GM23338 (cell line): Measurements from ENCODE around the gene CEACAM19. TPM values are rescaled to one million over a fixed set of nuclear protein-coding genes. Genes with fewer than 3 reads are reported as not detected.

ENCODE experiments used
- ATAC-seq: fragments of 200-7000 bp; cut with Tn5 transposase; 3 replicates; pipeline ENCODE4 v1.9.1; 2020
- DNase-seq: peaks from one replicate; pipeline ENCODE4 v3.0.0-alpha.2; 2015; ENCODE audit warnings: low spot score
- H2AFZ ChIP-seq: fragments of 200-600 bp; sonication (generic); 2 replicates; pipeline ENCODE4 v1.8.0; 2016; ENCODE audit warnings: antibody characterized with exemption, mild to moderate bottlenecking, moderate library complexity
- H3F3A ChIP-seq: fragments of 200-600 bp; sonication (generic); replicated peaks from 2 replicates; pipeline ENCODE4 v1.8.0; 2017; ENCODE audit warnings: antibody characterized with exemption, mixed run types, low read depth
- H3K27ac ChIP-seq: fragments of 200-600 bp; sonication (generic); 2 replicates; pipeline ENCODE4 v1.6.1; 2016; ENCODE audit warnings: low read depth
- H3K27me3 ChIP-seq: fragments of 200-600 bp; sonication (generic); 2 replicates; pipeline ENCODE4 v1.8.0; 2016; ENCODE audit warnings: mild to moderate bottlenecking, mixed run types, moderate library complexity; ENCODE audit not compliant: insufficient read depth
- H3K36me3 ChIP-seq: fragments of 200-600 bp; sonication (generic); 2 replicates; pipeline ENCODE4 v1.8.0; 2016; ENCODE audit warnings: mild to moderate bottlenecking; ENCODE audit not compliant: insufficient read depth
- H3K4me1 ChIP-seq: fragments of 200-600 bp; sonication (generic); 2 replicates; pipeline ENCODE4 v1.8.0; 2016; ENCODE audit warnings: mild to moderate bottlenecking, moderate library complexity; ENCODE audit not compliant: insufficient read depth
- H3K4me2 ChIP-seq: fragments of 200-600 bp; sonication (generic); 2 replicates; pipeline ENCODE4 v1.7.1; 2017; ENCODE audit warnings: mixed run types
- H3K4me3 ChIP-seq: fragments of 200-600 bp; sonication (generic); 2 replicates; pipeline ENCODE4 v1.6.1; 2016; ENCODE audit warnings: mixed run types
- H3K79me2 ChIP-seq: fragments of 200-600 bp; sonication (generic); replicated peaks from 2 replicates; pipeline ENCODE4 v1.8.0; 2017; ENCODE audit warnings: mild to moderate bottlenecking; ENCODE audit not compliant: insufficient read depth
- H3K9me2 ChIP-seq: fragments of 200-600 bp; sonication (generic); 2 replicates; pipeline ENCODE4 v1.8.0; 2017; ENCODE audit not compliant: insufficient read depth
- H4K20me1 ChIP-seq: fragments of 200-600 bp; sonication (generic); replicated peaks from 2 replicates; pipeline ENCODE4 v1.8.0; 2017; ENCODE audit warnings: mild to moderate bottlenecking; ENCODE audit not compliant: insufficient read depth
- H3K27ac Mint-ChIP-seq: 2 replicates; pipeline ENCODE4 v1.8.0; 2020; ENCODE audit warnings: inconsistent platforms, mild to moderate bottlenecking, moderate library complexity, mixed read lengths
- H3K27me3 Mint-ChIP-seq: 3 replicates; pipeline ENCODE4 v1.8.0; 2022; ENCODE audit warnings: low read depth, mild to moderate bottlenecking, moderate library complexity, mixed read lengths, inconsistent platforms; ENCODE audit not compliant: insufficient read depth, poor library complexity
- H3K36me3 Mint-ChIP-seq: 3 replicates; pipeline ENCODE4 v1.8.0; 2021; ENCODE audit warnings: low read depth, mild to moderate bottlenecking, inconsistent platforms, moderate library complexity, mixed read lengths
- H3K4me1 Mint-ChIP-seq: 3 replicates; pipeline ENCODE4 v1.8.0; 2020; ENCODE audit warnings: mild to moderate bottlenecking, inconsistent platforms, mixed read lengths
- H3K4me3 Mint-ChIP-seq: 3 replicates; pipeline ENCODE4 v1.8.0; 2021; ENCODE audit warnings: moderate library complexity, mild to moderate bottlenecking, inconsistent platforms, mixed read lengths
- H3K9me3 Mint-ChIP-seq: 3 replicates; pipeline ENCODE4 v1.8.0; 2020; ENCODE audit warnings: moderate library complexity, mild to moderate bottlenecking, inconsistent platforms, mixed read lengths
- CREB1 ChIP-seq: fragments of 250-450 bp; sonication (Bioruptor Pico); IDR thresholded peaks from 2 replicates; pipeline ENCODE4 v1.5.0; 2020; ENCODE audit warnings: low read depth, mild to moderate bottlenecking, moderate library complexity
- EZH2 ChIP-seq: fragments of 200-600 bp; sonication (generic); IDR thresholded peaks from one replicate; pipeline ENCODE4 v1.8.0; 2017; ENCODE audit warnings: antibody characterized with exemption, mild to moderate bottlenecking, low read depth; ENCODE audit not compliant: unreplicated experiment
- EZH2phosphoT487 ChIP-seq: fragments of 200-600 bp; sonication (generic); IDR thresholded peaks from one replicate; pipeline ENCODE4 v1.8.1; 2018; ENCODE audit warnings: antibody characterized with exemption; ENCODE audit not compliant: unreplicated experiment
- JUNB ChIP-seq: IDR thresholded peaks from one replicate; pipeline ENCODE4 v1.6.1; 2016; ENCODE audit warnings: antibody characterized with exemption; ENCODE audit not compliant: unreplicated experiment
- NANOG ChIP-seq: IDR thresholded peaks from 2 replicates; pipeline ENCODE4 v1.6.1; 2016; ENCODE audit warnings: antibody characterized with exemption, borderline replicate concordance
- POLR2AphosphoS5 ChIP-seq: IDR thresholded peaks from 2 replicates; pipeline ENCODE4 v1.6.1; 2016; ENCODE audit warnings: antibody characterized with exemption, low read depth
- STAT1 ChIP-seq: IDR thresholded peaks from one replicate; pipeline ENCODE4 v1.6.1; 2016; ENCODE audit warnings: antibody characterized with exemption; ENCODE audit not compliant: unreplicated experiment
- ZNF114 ChIP-seq: fragments of 250-450 bp; sonication (Bioruptor Pico); IDR thresholded peaks from 2 replicates; pipeline ENCODE4 v1.5.0; 2020; ENCODE audit warnings: mild to moderate bottlenecking, moderate library complexity
- ZNF331 ChIP-seq: fragments of 250-450 bp; sonication (Bioruptor Pico); IDR thresholded peaks from 2 replicates; pipeline ENCODE4 v1.5.0; 2020; ENCODE audit warnings: low read depth, mild to moderate bottlenecking, moderate library complexity
- polyA plus RNA-seq: library from polyadenylated mRNA; unstranded; fragments of >200 nt; fragmentation: Nextera tagmentation; extraction: Ambion mirVana; gene quantifications from 2 replicates; pipeline ENCODE4 v1.2.1, GENCODE V29; 2016
- total RNA-seq: library from RNA; depleted of rRNA; stranded (reverse); fragments of >200 nt; shearing (Covaris generic); gene quantifications from 2 replicates; pipeline ENCODE4 v1.2.3, GENCODE V29; 2014
- TF ChIP-seq, protein P1 (sequence below): IDR thresholded peaks from 2 replicates; pipeline ENCODE4 v1.6.1; 2016; ENCODE audit warnings: antibody characterized with exemption
- TF ChIP-seq, protein P2 (sequence below), 2 experiments: fragments of 200-600 bp in 1 of 2; sonication (generic) in 1 of 2; conservative IDR thresholded peaks; 2 replicates each; pipeline versions ENCODE4 v1.5.1 to v1.6.1; 2016 to 2017; ENCODE audit warnings: antibody characterized with exemption in 2 of 2, low read depth in 2 of 2, mild to moderate bottlenecking in 2 of 2, moderate library complexity in 1 of 2
- TF ChIP-seq, protein P3 (sequence below): fragments of 250-450 bp; sonication (Bioruptor Pico); IDR thresholded peaks from 2 replicates; pipeline ENCODE4 v1.5.0; 2020; ENCODE audit warnings: mild to moderate bottlenecking, moderate library complexity

Gene CEACAM19
- total and polyA plus RNA-seq, 2 experiments from 2014 or later, result 0.38 to 0.76 TPM

DNA sequence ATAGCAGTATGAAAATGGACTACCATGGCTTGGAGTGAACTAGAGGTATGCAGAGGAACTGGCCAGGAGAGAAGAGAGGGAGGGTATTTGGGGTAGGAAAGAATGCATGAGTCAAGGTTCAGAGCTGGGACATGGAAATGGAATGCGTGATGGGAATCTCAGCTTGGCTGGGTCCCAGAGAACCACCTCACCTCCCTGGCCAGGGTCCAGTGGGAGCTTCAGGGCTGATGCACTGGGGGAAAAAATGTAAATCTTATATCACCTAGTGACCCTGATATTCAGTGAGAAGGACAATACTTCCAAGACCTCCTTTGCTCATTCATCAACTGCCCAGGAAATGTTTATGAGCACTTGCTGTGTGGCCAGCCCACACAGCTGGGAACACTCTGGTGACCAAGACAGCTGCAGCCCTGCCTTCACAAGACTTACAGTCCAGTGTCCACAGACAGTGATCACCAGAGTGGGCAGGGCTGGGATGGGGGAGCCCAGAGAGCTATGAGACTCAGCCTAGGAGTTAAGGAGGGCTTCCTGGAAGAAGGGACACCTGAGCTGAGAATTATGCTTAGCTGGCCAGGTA, 45.1 kb upstream of the CEACAM19 start:
- Histone ChIP-seq H3K27ac (no peak overlapping the region), H3K79me2 (no peaks in the 10 kb centered on the region), H3K4me3 (no peak overlapping the region), H3K27me3 (no peaks in the 10 kb centered on the region), H3F3A (no peaks in the 10 kb centered on the region), H3K36me3 (no peaks in the 10 kb centered on the region), H3K9me2 (no peaks in the 10 kb centered on the region), H3K4me2 (no peak overlapping the region), H4K20me1 (no peaks in the 10 kb centered on the region), H2AFZ (no peak overlapping the region), H3K4me1 (no peaks in the 10 kb centered on the region)
- Mint-ChIP-seq H3K4me3 (no peak overlapping the region), H3K9me3 (no peaks in the 10 kb centered on the region), H3K27ac (no peak overlapping the region), H3K4me1 (no peaks in the 10 kb centered on the region), H3K27me3 (peaks cover 8% of the 10 kb centered on the region), H3K36me3 (no peaks in the 10 kb centered on the region)
- DNase-seq, result no peak
- TF ChIP-seq NANOG (no peak), CREB1 (CRISPR knock-in tag) (no peak), STAT1 (no peak), EZH2 (no peak), ZNF331 (no peak), POLR2AphosphoS5 (no peak)
- no peak for ATAC-seq

DNA sequence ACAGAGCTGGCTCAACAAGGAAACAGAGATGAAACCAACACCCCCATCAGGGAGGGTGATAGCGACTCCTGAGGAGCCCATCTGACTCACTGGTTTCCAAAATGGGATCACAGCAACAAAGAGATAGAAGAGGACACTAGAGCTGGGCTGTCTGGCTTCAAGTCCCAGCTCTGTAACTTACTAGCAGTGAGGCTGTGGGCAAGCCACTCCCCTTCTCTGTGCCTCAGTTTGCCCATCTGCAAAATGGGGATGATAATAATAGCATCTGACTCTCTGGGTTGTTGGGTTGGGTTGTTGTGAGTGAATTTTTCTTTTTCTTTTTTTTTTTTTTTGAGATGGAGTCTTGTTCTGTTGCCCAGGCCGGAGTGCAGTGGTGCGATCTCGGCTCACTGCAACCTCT, 43.7 kb upstream of the CEACAM19 start:
- H3K27me3 ChIP-seq, result no peaks in the 10 kb centered on the region
- no peaks in the 10 kb centered on the region for H3K9me2 ChIP-seq
- DNase-seq (no peak), ATAC-seq (no peak)
- H3K4me3 Mint-ChIP-seq, result no peak overlapping the region
- no peaks in the 10 kb centered on the region for H4K20me1 ChIP-seq
- peaks cover 10% of the 10 kb centered on the region for H3K27me3 Mint-ChIP-seq
- H3K36me3 ChIP-seq, result no peaks in the 10 kb centered on the region
- H3F3A ChIP-seq, result no peaks in the 10 kb centered on the region
- peaks cover 3% of the 10 kb centered on the region; the same call in 1 of the 2 replicates for H3K4me1 ChIP-seq
- no peak overlapping the region for H3K4me3 ChIP-seq
- no peak overlapping the region for H3K27ac ChIP-seq
- no peaks in the 10 kb centered on the region for H3K9me3 Mint-ChIP-seq
- no peak overlapping the region for H3K27ac Mint-ChIP-seq
- peaks cover 3% of the 10 kb centered on the region; the same call in 2 of the 3 replicates for H3K4me1 Mint-ChIP-seq
- H3K36me3 Mint-ChIP-seq, result no peaks in the 10 kb centered on the region
- H3K4me2 ChIP-seq, result no peak overlapping the region
- no peaks in the 10 kb centered on the region for H3K79me2 ChIP-seq
- H2AFZ ChIP-seq, result no peak overlapping the region
- TF ChIP-seq EZH2phosphoT487 (no peak), JUNB (no peak), ZNF331 (no peak), ZNF114 (CRISPR knock-in tag) (no peak), EZH2 (no peak), STAT1 (no peak), POLR2AphosphoS5 (no peak), CREB1 (CRISPR knock-in tag) (no peak), NANOG (no peak)
- TF ChIP-seq, protein P1, sequence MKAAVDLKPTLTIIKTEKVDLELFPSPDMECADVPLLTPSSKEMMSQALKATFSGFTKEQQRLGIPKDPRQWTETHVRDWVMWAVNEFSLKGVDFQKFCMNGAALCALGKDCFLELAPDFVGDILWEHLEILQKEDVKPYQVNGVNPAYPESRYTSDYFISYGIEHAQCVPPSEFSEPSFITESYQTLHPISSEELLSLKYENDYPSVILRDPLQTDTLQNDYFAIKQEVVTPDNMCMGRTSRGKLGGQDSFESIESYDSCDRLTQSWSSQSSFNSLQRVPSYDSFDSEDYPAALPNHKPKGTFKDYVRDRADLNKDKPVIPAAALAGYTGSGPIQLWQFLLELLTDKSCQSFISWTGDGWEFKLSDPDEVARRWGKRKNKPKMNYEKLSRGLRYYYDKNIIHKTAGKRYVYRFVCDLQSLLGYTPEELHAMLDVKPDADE, result no peak
- TF ChIP-seq, protein P2, sequence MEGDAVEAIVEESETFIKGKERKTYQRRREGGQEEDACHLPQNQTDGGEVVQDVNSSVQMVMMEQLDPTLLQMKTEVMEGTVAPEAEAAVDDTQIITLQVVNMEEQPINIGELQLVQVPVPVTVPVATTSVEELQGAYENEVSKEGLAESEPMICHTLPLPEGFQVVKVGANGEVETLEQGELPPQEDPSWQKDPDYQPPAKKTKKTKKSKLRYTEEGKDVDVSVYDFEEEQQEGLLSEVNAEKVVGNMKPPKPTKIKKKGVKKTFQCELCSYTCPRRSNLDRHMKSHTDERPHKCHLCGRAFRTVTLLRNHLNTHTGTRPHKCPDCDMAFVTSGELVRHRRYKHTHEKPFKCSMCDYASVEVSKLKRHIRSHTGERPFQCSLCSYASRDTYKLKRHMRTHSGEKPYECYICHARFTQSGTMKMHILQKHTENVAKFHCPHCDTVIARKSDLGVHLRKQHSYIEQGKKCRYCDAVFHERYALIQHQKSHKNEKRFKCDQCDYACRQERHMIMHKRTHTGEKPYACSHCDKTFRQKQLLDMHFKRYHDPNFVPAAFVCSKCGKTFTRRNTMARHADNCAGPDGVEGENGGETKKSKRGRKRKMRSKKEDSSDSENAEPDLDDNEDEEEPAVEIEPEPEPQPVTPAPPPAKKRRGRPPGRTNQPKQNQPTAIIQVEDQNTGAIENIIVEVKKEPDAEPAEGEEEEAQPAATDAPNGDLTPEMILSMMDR (conservative IDR thresholded peaks at IDR 0.05; ENCODE audit: low read depth in 2 of 2), result no peak
- TF ChIP-seq, protein P3, sequence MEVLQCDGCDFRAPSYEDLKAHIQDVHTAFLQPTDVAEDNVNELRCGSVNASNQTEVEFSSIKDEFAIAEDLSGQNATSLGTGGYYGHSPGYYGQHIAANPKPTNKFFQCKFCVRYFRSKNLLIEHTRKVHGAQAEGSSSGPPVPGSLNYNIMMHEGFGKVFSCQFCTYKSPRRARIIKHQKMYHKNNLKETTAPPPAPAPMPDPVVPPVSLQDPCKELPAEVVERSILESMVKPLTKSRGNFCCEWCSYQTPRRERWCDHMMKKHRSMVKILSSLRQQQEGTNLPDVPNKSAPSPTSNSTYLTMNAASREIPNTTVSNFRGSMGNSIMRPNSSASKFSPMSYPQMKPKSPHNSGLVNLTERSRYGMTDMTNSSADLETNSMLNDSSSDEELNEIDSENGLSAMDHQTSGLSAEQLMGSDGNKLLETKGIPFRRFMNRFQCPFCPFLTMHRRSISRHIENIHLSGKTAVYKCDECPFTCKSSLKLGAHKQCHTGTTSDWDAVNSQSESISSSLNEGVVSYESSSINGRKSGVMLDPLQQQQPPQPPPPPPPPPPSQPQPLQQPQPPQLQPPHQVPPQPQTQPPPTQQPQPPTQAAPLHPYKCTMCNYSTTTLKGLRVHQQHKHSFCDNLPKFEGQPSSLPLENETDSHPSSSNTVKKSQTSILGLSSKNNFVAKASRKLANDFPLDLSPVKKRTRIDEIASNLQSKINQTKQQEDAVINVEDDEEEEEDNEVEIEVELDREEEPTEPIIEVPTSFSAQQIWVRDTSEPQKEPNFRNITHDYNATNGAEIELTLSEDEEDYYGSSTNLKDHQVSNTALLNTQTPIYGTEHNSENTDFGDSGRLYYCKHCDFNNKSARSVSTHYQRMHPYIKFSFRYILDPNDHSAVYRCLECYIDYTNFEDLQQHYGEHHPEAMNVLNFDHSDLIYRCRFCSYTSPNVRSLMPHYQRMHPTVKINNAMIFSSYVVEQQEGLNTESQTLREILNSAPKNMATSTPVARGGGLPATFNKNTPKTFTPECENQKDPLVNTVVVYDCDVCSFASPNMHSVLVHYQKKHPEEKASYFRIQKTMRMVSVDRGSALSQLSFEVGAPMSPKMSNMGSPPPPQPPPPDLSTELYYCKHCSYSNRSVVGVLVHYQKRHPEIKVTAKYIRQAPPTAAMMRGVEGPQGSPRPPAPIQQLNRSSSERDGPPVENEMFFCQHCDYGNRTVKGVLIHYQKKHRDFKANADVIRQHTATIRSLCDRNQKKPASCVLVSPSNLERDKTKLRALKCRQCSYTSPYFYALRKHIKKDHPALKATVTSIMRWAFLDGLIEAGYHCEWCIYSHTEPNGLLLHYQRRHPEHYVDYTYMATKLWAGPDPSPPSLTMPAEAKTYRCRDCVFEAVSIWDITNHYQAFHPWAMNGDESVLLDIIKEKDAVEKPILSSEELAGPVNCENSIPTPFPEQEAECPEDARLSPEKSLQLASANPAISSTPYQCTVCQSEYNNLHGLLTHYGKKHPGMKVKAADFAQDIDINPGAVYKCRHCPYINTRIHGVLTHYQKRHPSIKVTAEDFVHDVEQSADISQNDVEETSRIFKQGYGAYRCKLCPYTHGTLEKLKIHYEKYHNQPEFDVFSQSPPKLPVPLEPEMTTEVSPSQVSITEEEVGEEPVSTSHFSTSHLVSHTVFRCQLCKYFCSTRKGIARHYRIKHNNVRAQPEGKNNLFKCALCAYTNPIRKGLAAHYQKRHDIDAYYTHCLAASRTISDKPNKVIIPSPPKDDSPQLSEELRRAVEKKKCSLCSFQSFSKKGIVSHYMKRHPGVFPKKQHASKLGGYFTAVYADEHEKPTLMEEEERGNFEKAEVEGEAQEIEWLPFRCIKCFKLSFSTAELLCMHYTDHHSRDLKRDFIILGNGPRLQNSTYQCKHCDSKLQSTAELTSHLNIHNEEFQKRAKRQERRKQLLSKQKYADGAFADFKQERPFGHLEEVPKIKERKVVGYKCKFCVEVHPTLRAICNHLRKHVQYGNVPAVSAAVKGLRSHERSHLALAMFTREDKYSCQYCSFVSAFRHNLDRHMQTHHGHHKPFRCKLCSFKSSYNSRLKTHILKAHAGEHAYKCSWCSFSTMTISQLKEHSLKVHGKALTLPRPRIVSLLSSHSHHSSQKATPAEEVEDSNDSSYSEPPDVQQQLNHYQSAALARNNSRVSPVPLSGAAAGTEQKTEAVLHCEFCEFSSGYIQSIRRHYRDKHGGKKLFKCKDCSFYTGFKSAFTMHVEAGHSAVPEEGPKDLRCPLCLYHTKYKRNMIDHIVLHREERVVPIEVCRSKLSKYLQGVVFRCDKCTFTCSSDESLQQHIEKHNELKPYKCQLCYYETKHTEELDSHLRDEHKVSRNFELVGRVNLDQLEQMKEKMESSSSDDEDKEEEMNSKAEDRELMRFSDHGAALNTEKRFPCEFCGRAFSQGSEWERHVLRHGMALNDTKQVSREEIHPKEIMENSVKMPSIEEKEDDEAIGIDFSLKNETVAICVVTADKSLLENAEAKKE (CRISPR knock-in tag), result no peak
